NCI-H2227 treated with DMSO at 0.1 percent for 48 hours (cell line): Measurements from ENCODE around the gene PKN3.

Experiments used
- DNase-seq: peaks from one replicate; lab custom pipeline; 2025; lab: John Stamatoyannopoulos, UW

PKN3 gene

DNA sequence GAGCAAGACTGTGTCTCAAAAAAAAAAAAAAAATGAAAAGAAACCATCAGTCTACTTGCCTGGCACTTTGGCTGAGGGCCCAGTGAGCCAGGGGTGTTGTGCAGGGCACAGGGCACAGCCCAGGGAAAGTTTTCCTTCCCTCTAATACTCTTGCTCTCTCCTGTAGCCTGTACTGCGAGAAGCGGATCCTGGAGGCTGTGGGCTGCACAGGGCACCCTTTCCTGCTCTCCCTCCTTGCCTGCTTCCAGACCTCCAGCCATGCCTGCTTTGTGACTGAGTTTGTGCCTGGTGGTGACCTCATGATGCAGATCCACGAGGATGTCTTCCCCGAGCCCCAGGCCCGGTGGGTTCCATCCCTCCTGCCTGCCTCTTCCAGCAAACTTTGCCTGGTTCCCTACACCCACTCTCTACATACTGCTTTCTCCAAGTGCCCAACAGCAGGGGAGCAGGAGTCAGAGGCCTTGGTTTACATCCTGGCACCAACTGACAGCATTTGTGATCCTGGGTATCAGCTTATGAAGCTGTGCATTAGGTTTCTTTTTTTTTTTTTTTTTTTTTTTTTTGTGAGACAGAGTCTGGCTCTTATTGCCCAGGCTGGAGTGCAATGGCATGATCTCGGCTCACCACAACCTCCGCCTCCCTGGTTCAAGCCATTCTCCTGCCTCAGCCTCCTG, 14.4 kb downstream of the PKN3 start:
- no peak for DNase-seq

GRCh38 chr9:128718047-128718446, 15.7 kb downstream of the PKN3 start:
- DNase-seq, result no peak

DNA sequence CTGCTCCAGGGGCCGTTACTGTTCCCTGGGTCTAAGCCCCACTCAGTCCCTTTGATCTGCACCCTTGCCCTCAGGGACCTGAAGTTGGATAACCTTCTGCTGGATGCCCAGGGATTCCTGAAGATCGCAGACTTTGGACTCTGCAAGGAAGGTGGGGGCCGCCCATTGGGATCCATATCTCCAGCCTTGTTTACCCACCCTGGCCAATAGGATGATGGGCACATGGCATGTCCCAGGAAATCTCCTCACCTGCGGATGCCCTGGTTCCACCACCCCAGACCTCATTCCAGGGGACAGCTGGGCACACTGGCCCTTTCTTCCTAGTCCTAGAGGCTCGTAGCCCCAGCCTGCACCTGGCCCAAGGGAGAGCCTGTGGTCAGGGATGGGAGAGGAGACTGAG, 16.2 kb downstream of the PKN3 start:
- no peak for DNase-seq

DNA sequence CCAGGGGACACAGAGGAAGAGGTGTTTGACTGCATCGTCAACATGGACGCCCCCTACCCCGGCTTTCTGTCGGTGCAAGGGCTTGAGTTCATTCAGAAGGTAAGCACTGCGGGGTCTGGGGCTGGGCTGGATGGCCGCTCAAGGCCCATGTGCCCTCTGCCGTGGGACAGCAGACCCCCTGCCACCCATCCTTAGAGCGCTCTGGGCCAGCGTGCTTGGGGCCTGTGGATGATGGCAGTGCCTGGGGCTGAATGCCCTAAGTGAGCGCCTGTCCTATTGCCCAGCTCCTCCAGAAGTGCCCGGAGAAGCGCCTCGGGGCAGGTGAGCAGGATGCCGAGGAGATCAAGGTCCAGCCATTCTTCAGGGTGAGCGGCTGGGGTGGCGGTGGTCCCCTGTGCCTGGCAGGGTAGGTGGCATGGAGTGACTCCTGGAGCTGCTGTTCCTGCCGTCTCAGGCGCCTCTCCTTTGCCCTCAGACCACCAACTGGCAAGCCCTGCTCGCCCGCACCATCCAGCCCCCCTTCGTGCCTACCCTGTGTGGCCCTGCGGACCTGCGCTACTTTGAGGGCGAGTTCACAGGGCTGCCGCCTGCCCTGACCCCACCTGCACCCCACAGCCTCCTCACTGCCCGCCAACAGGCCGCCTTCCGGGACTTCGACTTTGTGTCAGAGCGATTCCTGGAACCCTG, 17.8 kb downstream of the PKN3 start:
- DNase-seq, result no peak

- DNase-seq, result no peak
Observed at GRCh38 chr9:128720841-128721486, 18.7 kb downstream of the PKN3 start.

DNA sequence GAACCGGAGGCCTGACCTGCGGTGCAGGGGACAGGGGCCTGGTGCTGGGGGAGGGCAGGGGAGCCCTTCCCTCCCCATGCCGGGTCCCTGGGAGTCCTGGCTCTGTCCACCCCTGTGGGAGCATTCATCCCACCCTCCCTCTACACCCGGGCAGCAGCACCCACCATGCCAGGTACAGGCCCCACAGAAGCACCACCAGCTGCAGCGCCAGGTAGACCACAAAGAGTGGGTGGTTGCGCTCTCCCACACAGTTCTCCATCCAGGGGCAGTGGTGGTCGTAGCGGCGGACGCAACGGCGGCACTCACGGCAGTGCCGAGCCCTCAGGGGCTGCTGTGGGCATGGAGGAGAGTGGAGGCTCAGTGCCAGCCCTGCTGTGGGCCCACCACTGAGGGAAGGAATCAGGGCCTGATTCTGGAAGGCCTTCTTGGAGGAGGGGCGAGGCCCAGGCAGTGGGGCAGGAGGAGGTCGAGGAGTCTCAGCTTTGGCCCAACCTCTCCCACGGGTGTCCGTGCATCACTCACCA, 19.2 kb downstream of the PKN3 start:
- no peak for DNase-seq

DNA sequence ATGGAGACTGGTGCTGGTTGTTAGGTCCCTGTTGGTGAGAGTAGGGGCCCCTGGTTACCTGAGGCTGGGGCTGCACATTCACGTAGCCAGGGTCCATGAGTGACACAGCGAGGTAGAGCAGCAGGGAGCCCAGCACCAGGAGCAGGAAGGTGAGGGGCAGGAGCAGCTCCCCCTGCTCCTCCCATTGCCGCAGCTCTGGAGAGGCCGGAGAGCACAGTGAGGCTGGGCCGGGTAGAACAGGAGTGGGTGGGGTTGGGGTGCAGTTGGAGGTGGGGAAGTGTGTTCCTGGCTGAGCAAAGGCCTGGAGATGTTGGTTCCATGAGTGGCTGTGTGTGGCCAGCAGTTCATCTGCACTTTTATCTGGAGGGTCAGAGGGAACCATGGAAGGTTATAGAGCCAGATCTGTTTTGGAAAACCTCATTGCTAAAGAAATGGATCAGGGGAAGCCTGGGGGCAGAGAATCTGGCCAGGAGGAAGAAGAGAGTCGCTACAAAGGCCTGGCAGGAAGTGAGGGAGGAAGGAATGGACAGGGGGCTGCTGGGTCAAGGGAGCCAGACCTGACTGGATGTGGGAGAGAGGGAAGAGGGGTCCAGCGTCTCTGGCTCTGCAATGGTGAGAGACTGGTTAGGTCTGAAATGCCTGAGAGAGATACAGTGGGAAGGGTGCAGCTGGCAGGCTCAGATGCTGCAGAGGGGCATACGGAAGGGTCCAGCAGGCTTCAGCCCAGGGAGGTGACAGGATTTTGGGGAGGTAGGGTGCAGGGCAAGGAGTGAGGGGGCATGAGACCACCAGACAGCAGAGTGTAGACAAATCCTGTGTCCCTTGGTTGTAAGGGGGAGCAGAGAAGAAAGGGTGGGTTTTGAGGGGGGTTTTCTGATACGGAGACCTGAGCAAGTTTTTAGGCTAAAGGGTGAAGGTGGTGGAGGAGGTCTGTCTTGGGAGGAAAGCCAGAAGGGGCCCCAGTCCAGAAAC, 20.4 kb downstream of the PKN3 start:
- no peak for DNase-seq

DNA sequence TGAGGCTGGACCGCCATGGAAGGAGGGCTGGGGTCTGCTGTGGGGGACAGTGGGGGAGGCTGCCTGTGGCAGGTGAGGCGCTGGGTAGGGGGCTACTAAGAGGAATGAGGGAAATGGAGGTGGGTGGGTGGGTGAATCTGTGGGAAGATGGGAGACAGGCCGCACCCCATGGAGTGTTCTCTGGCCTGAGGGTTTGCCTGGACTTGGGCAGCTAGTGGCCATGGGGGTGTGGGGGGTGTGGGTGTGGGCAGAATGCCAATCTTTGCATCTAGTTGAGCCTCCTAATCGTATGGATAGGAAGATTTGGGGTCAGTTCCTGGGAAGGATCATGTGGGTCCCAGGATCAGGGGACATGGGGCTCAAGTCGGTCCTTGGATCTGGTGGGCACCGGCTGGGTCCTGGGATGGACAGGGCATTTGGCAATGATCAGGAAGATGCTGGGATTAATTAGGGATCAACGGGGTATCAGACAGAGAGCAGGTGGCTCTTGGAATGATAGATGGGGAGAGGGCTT, 21.1 kb downstream of the PKN3 start:
- no peak for DNase-seq

GRCh38 chr9:128723866-128724743, 21.8 kb downstream of the PKN3 start, which contains the start of gene ZDHHC12:
Gene ZDHHC12, minus strand, starts transcription at chr9:128724127. Its CDS starts 34 bp downstream, at chr9:128724093.
- DNase-seq, result peak; percentile 94

DNA sequence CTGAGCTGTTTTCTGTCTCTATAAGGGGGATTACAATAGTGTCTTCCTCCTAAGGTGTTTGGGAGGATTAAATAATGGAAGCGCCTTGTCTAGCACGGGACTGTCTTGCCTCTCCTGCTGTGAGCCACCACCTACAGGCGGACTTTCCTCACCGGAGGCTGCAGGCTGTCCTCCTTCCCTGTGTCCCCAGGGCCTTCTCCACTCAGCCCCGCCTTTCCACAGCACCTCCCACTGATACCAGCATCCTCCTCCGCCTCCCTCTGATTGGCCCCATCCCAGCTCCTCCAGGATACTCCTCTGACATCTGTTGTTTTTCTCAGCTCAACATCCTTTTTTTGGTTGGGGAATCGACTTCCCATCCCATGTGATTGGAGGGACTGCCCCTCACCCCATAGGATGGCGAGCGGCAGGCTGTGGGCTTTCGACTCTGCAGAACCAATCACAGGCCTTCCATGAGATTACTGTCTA, 22.5 kb downstream of the PKN3 start:
- DNase-seq, result peak; percentile 80

DNA sequence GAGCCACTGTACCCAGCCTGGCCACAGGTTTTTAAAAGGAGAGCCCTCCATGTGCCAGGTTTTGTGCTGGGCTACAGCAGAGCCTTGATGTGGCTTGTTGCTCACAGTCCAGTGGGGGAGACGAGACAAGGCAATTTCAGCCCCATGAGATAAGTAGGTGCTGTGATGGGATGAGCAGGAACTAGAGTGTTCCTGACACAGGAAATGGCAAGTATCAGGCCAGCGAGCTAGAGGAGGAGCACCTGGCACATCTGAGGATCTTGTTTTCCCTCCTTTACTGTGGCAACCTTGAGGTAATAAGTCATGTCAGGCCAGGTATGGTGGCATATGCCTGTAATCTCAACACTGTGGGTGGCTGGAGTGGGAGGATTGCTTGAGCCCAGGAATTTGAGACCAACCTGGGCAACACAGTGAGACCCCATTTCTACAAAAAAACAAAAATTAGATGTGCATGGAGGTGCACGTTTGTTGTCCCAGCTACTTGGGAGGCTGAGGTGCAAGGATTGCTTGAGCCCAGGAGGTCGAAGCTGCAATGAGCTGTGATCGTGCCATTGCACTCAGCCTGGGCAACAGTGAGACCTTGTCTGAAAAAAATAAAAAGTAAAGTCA, 25.4 kb downstream of the PKN3 start:
- DNase-seq, result no peak

- DNase-seq, result no peak
Observed at GRCh38 chr9:128728298-128728697, 26.0 kb downstream of the PKN3 start.

DNA sequence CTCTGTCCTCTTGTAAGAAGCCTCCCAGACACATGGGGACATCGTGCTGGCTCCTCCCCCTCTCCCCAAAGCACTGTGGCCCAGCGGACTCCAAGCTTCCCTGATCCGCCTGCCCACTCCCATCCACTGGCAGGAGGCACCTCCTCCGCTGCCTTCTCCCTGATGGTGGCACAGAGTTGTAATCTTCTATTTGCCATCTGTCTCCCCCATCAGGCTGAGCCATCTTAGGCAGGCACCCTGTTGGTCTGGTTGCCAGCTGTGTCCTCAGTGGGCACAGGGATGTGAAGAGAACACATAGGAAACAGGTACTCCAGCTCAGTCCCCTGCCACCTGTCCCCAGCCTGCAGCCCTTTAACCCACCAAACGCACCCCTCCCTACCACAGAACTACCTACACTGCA, 27.0 kb downstream of the PKN3 start:
- DNase-seq, result no peak

DNA sequence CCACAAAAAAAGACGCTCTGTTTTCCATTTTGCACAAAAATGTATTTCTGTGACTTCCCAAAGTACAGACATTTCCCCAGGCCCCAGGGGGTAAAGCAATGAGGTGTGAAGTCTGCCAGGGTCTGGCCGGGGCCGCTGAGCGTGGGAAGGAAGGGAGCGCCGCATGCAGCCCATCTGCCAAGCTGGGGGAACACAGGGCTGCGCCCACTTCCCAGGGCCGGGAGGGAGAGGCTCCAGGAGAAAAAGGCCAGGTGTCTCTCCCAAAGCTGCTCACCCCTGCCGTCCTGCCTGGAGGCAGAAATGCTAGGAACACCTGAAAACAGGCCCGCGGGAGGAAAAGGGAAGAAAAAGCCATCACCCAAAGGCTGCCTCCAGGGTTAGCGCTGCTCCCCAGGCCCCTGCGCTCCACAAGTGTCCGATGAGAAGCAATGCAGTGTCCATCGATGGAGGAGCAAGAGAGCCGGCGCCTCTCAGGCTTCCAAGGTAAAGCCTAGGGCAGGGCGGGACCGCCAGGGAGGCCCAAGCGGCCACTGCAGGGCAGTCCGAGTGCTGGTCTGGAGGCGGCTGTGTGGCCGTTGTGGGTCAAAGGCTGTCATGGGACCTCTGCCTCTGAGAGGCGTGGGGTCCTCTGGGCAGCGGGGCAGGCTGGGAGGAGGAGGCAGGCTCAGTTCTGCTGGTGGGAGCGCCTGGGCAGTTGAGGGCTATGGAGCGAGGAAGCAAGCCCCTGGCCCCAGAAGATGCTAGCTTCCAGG, 27.6 kb downstream of the PKN3 start:
- DNase-seq, result no peak

DNA sequence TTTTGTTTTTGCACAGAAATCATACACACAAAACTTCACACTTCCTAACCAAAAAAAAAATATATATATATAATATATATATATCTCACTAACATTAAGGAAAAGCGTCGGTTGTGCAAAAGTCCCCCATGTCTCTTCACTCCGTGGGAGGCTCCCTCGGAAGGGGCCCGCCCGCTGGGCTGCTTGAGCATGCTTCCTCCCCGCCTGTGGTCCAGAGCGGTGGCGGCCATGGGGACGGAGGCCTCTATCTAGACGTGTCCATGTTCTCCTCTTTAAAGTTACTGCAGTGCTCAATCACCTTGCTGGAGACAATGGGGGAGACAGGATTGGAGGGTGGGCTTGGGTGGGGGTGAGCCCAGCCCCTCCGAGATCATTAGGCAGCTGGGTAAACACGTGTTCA, 28.8 kb downstream of the PKN3 start:
- no peak for DNase-seq

GRCh38 chr9:128731691-128732090, 29.4 kb downstream of the PKN3 start:
- DNase-seq, result no peak

DNA sequence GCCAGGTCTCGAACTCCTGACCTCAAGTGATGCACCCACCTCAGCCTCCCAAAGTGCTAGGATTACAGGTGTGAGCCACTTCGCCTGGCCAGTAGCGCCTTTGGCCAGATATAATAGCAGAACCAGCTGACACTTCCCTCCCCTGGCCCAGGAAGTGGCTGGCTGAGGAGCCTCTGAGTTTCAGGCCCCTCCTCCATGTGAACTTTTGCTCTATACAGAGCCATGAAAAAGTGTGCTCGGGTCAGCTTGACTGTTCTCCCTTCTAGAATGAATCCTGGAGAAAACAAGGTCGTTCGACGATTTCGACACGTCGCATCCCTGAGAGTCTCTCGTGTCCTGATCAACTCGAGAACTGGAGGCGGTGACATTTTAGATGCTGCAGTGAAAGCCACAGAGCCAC, 30.3 kb downstream of the PKN3 start:
- DNase-seq, result no peak

- DNase-seq, result peak; percentile 82
Observed at GRCh38 chr9:128733256-128733655, 31.0 kb downstream of the PKN3 start.

GRCh38 chr9:128735373-128735772, 33.1 kb downstream of the PKN3 start:
- no peak for DNase-seq
